ENCODE results near the gene RAB7B.
"Not testable (repeated sequence)": the region's sequence is repeated elsewhere in the genome, so short reads cannot be mapped to it uniquely, and the experiment has no call there.

The RAB7B gene, protein sequence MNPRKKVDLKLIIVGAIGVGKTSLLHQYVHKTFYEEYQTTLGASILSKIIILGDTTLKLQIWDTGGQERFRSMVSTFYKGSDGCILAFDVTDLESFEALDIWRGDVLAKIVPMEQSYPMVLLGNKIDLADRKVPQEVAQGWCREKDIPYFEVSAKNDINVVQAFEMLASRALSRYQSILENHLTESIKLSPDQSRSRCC

GRCh38 chr1:206002871-206003801, at the start of gene RAB7B:
Gene RAB7B (minus strand): TSS chr1:206003395. CDS start chr1:205994135, 9,260 bp downstream.
- no peak for TF ChIP-seq CTCF (IDR thresholded peaks at IDR 0.05; ENCODE audit: insufficient read depth, missing control alignments)
- no peak for DNase-seq (ENCODE audit: insufficient read length, low spot score)
- no peak for FAIRE-seq

GRCh38 chr1:206052231-206052865, 49.2 kb upstream of the RAB7B start:
- FAIRE-seq, result not testable (repeated sequence)

DNA sequence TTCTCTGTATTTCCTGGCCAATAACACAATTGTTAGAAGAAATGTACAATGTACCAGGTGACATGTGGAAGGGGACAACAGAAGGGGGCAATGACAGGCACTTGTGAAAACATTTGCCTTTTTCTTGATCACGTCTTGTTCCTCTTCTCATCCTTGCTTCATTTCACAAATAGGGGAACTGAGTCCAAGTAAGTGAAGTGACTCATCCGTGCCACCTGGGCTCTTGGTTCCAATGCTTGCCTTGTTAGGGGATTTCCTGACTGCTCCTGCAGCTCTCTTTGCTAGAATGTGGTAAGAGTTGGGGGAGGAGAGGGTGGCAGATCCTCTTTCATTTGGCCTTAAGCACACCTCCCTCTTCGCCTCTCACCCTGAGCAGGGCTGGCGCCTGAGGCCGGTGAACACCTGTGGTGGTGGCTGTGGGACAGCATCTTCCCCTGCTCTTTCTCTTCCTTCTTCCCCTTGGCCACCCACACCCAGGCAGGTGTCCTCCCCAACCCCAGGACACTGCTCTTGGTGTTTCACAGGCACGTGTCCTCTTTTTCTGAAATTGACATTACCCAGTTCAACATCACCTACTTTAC, 47.5 kb upstream of the RAB7B start:
- no peak for TF ChIP-seq CTCF (IDR thresholded peaks at IDR 0.05; ENCODE audit: insufficient read depth, missing control alignments)
- no peak for FAIRE-seq
- DNase-seq (ENCODE audit: insufficient read length, low spot score), result no peak

More at GRCh38 chr1:206052231-206052865, 49.2 kb upstream of the RAB7B start:
- DNase-seq (ENCODE audit: insufficient read length, low spot score), result not testable (repeated sequence)

GRCh38 chr1:206049919-206050600, 46.9 kb upstream of the RAB7B start:
- TF ChIP-seq CTCF (IDR thresholded peaks at IDR 0.05; ENCODE audit: insufficient read depth, missing control alignments), result no peak
- FAIRE-seq (no peak), DNase-seq (ENCODE audit: insufficient read length, low spot score) (no peak)

- FAIRE-seq (no peak), DNase-seq (ENCODE audit: insufficient read length, low spot score) (no peak)
- no peak for TF ChIP-seq CTCF (IDR thresholded peaks at IDR 0.05; ENCODE audit: insufficient read depth, missing control alignments)
These were observed 46.1 kb upstream of the RAB7B start for GRCh38 chr1:206049293-206049692.

DNA sequence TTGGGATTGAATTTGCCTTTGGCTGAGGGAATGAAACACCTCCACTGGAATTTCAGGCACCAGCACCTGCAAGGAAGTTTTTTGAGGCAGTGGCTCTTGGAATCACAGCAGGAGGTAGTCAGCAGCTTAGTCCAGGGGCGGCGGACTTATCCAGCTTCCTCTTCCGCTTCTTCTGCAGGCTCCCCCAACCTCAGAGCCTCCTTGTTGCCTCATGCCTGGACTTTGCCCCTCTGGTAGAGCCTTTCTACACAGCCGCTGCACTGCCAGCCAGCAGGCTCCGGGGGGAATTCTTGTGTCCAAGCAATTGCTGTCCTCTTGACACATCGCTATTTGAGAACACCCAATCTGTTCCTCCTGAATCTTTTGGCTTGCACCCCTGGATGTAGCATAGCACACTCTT, 45.4 kb upstream of the RAB7B start:
- no peak for DNase-seq (ENCODE audit: insufficient read length, low spot score)
- TF ChIP-seq CTCF (IDR thresholded peaks at IDR 0.05; ENCODE audit: insufficient read depth, missing control alignments), result no peak
- no peak for FAIRE-seq

GRCh38 chr1:206047271-206047670, 44.1 kb upstream of the RAB7B start:
- no peak for FAIRE-seq
- no peak for DNase-seq (ENCODE audit: insufficient read length, low spot score)
- no peak for TF ChIP-seq CTCF (IDR thresholded peaks at IDR 0.05; ENCODE audit: insufficient read depth, missing control alignments)

Data from D721Med (cell line).